CD4-positive, alpha-beta T cell (primary cell): ENCODE data around the gene ADPGK. TPM values are rescaled to one million over a fixed set of nuclear protein-coding genes. Genes with fewer than 3 reads are reported as not detected.
A peak's percentile ranks its signal among the peaks of the same experiment; 100 is the strongest.

Source experiments
- ATAC-seq: fragments of 200-7000 bp; cut with Tn5 transposase; one replicate; pipeline ENCODE4 v1.10.0; 2022; ENCODE audit warnings: mild to moderate bottlenecking; ENCODE audit not compliant: poor library complexity
- CTCF ChIA-PET: fragments of 350-600 bp; sonication (Branson Sonifier 250); formaldehyde crosslinking; loops from one replicate; lab custom pipeline; 2021; ENCODE audit warnings: antibody characterized with exemption, inconsistent platforms; lab: Charles Lee
- POLR2A ChIA-PET: fragments of 350-600 bp; sonication (Branson Sonifier 250); formaldehyde crosslinking; loops from one replicate; lab custom pipeline; 2021; ENCODE audit warnings: antibody characterized with exemption, inconsistent platforms; lab: Charles Lee
- DNase-seq, 14 experiments: peaks; one replicate each; pipeline ENCODE4 v3.0.0-alpha.2; 2013 to 2020; ENCODE audit warnings: mixed read lengths in 2 of 14
- H3K27ac ChIP-seq, 2 donors: one replicate each; pipeline versions ENCODE4 v1.5.1 to v1.7.0; 2013; ENCODE audit warnings: low read length in 2 of 2, low read depth in 1 of 2, mild to moderate bottlenecking in 1 of 2
- H3K27me3 ChIP-seq, 2 experiments: 1 replicate in 1 of 2; 2 replicates in 1 of 2; pipeline versions ENCODE4 v1.6.1 to v1.7.0; 2013; ENCODE audit warnings: low read length in 2 of 2, control low read depth in 1 of 2, mild to moderate bottlenecking in 1 of 2, moderate library complexity in 1 of 2; ENCODE audit not compliant: insufficient read depth in 2 of 2, control insufficient read depth in 1 of 2
- H3K36me3 ChIP-seq: one replicate; pipeline ENCODE4 v1.6.1; 2013; ENCODE audit warnings: low read length, control low read depth; ENCODE audit not compliant: insufficient read depth
- H3K4me1 ChIP-seq: one replicate; pipeline ENCODE4 v1.6.1; 2013; ENCODE audit warnings: low read length, control low read depth; ENCODE audit not compliant: insufficient read depth
- H3K4me3 ChIP-seq: one replicate; pipeline ENCODE4 v1.5.1; 2013; ENCODE audit warnings: mild to moderate bottlenecking, low read length, moderate library complexity
- H3K9me3 ChIP-seq, 2 experiments: 1 replicate in 1 of 2; 2 replicates in 1 of 2; pipeline versions ENCODE4 v1.6.1 to v1.7.0; 2013; ENCODE audit warnings: low read length in 2 of 2, mild to moderate bottlenecking in 2 of 2, control low read depth in 1 of 2, moderate library complexity in 1 of 2; ENCODE audit not compliant: control insufficient read depth in 1 of 2, insufficient read depth in 1 of 2
- H3K27ac Mint-ChIP-seq: one replicate; pipeline ENCODE4 v1.8.0; 2020; ENCODE audit warnings: mixed read lengths
- H3K27me3 Mint-ChIP-seq: one replicate; pipeline ENCODE4 v1.8.0; 2021; ENCODE audit warnings: mixed read lengths
- H3K36me3 Mint-ChIP-seq: one replicate; pipeline ENCODE4 v1.8.0; 2021; ENCODE audit warnings: low read depth, mixed read lengths
- H3K4me1 Mint-ChIP-seq: one replicate; pipeline ENCODE4 v1.8.0; 2021; ENCODE audit warnings: low read depth, mixed read lengths
- H3K4me3 Mint-ChIP-seq: one replicate; pipeline ENCODE4 v1.8.0; 2020; ENCODE audit warnings: mild to moderate bottlenecking, mixed read lengths
- H3K9me3 Mint-ChIP-seq: one replicate; pipeline ENCODE4 v1.8.0; 2020; ENCODE audit warnings: mixed read lengths
- intact Hi-C, 2 experiments: fragments of 100-400 bp; cut with DNase I in 1 of 2; cut with micrococcal nuclease in 1 of 2; formaldehyde crosslinking; loops; one replicate each; pipeline versions ENCODE4 v1.15.1 to v1.9.0; 2023 to 2025; cut with DNase I, micrococcal nuclease
- total RNA-seq, 174 experiments: library from RNA in 2 of 174; stranded (reverse) in 2 of 174; gene quantifications; one replicate each; pipeline ENCODE4 v1.2.3 and lab custom pipeline; 2021 to 2026
- TF ChIP-seq, protein P1 (sequence below): fragments of 200-600 bp; IDR thresholded peaks from one replicate; pipeline ENCODE4 v1.8.0; 2022; ENCODE audit warnings: antibody characterized with exemption, mild to moderate bottlenecking

The ADPGK gene
- total RNA-seq, 2 experiments from 2014 or later: 88.8 to 92.5 TPM

DNA sequence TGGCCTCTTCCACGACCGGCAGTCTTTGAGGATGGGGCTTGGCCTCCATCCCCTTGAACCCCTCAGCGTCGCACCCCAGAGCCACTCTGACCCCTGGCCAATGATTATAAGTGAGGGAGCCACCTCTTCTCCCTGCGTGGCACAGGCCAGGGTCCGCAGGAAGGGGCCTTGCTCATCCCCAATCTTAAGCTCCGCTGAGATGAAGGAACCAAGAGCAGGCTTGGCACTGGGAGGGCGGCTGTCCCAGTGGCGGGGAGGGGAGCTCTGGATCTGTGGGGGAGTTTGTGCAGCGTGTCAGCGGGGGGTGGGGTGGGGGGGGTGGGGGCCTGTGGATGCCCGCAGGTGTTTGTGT is 13.8 kb upstream of the ADPGK start:
- TF ChIP-seq, protein P1, sequence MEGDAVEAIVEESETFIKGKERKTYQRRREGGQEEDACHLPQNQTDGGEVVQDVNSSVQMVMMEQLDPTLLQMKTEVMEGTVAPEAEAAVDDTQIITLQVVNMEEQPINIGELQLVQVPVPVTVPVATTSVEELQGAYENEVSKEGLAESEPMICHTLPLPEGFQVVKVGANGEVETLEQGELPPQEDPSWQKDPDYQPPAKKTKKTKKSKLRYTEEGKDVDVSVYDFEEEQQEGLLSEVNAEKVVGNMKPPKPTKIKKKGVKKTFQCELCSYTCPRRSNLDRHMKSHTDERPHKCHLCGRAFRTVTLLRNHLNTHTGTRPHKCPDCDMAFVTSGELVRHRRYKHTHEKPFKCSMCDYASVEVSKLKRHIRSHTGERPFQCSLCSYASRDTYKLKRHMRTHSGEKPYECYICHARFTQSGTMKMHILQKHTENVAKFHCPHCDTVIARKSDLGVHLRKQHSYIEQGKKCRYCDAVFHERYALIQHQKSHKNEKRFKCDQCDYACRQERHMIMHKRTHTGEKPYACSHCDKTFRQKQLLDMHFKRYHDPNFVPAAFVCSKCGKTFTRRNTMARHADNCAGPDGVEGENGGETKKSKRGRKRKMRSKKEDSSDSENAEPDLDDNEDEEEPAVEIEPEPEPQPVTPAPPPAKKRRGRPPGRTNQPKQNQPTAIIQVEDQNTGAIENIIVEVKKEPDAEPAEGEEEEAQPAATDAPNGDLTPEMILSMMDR: no peak
- POLR2A ChIA-PET: interaction anchor here (0.6 kb wide), 1 partner anchor 19 kb away, joined by 3 read pairs; no protein-coding TSS in a partner anchor
- peak overlapping the region; percentile 66 for H3K4me3 ChIP-seq
- H3K9me3 Mint-ChIP-seq: no peaks in the 10 kb centered on the region
- H3K4me1 Mint-ChIP-seq: peaks cover 10% of the 10 kb centered on the region
- H3K27me3 ChIP-seq: peaks cover 6 to 8% of the 10 kb centered on the region in 2 experiments
- DNase-seq (no peak), ATAC-seq (no peak)
- no peak overlapping the region for H3K27ac Mint-ChIP-seq
- no peaks in the 10 kb centered on the region for H3K36me3 Mint-ChIP-seq
- intact Hi-C loops: loop anchor here (2.0 to 5.0 kb wide), 3 partner anchors 283 to 900 kb away; no protein-coding TSS in a partner anchor
- H3K4me1 ChIP-seq: peaks cover 11% of the 10 kb centered on the region
- H3K4me3 Mint-ChIP-seq: peak overlapping the region; percentile 79
- no peaks in the 10 kb centered on the region for H3K36me3 ChIP-seq
- no peaks in the 10 kb centered on the region for H3K9me3 ChIP-seq
- peaks cover 55% of the 10 kb centered on the region for H3K27me3 Mint-ChIP-seq
- H3K27ac ChIP-seq: no peak overlapping the region
- CTCF ChIA-PET: no interaction called here

GRCh38 chr15:72796515-72797337 is 13.2 kb upstream of the ADPGK start:
- peaks cover 11% of the 10 kb centered on the region for H3K4me1 ChIP-seq
- DNase-seq: peak in 12 of 14 experiments; percentile 17 to 74 (median 38)
- peak overlapping the region; percentile 66 for H3K4me3 ChIP-seq
- H3K4me3 Mint-ChIP-seq: peak overlapping the region; percentile 89
- no peaks in the 10 kb centered on the region for H3K9me3 Mint-ChIP-seq
- peak; percentile 81 for ATAC-seq
- H3K27ac ChIP-seq: no peak overlapping the region
- no peak overlapping the region for H3K27ac Mint-ChIP-seq
- intact Hi-C loops: loop anchor here (1.0 to 5.0 kb wide), 4 partner anchors 284 to 901 kb away; no protein-coding TSS in a partner anchor
- TF ChIP-seq, protein P1: peak; percentile 27
- POLR2A ChIA-PET: no interaction called here
- H3K27me3 Mint-ChIP-seq: peaks cover 49% of the 10 kb centered on the region
- H3K4me1 Mint-ChIP-seq: peaks cover 10% of the 10 kb centered on the region
- no peaks in the 10 kb centered on the region for H3K36me3 ChIP-seq
- CTCF ChIA-PET: interaction anchor here (0.6 kb wide), 1 partner anchor 73 kb away, joined by 3 read pairs; no protein-coding TSS in a partner anchor
- no peaks in the 10 kb centered on the region for H3K36me3 Mint-ChIP-seq
- H3K9me3 ChIP-seq: no peaks in the 10 kb centered on the region
- peaks cover 6 to 8% of the 10 kb centered on the region in 2 experiments for H3K27me3 ChIP-seq

- peak overlapping the region; percentile 89 for H3K4me3 Mint-ChIP-seq
- CTCF ChIA-PET: interaction anchor here (0.6 kb wide), 1 partner anchor 73 kb away, joined by 3 read pairs; no protein-coding TSS in a partner anchor
- intact Hi-C loops: loop anchor here (1.0 to 5.0 kb wide), 4 partner anchors 285 to 901 kb away; no protein-coding TSS in a partner anchor
- no peaks in the 10 kb centered on the region for H3K36me3 ChIP-seq
- peaks cover 11% of the 10 kb centered on the region for H3K4me1 ChIP-seq
- H3K4me3 ChIP-seq: peak overlapping the region; percentile 66
- TF ChIP-seq, protein P1: no peak
- DNase-seq: no peak
- POLR2A ChIA-PET: no interaction called here
- H3K4me1 Mint-ChIP-seq: peaks cover 10% of the 10 kb centered on the region
- H3K9me3 ChIP-seq: no peaks in the 10 kb centered on the region
- no peaks in the 10 kb centered on the region for H3K36me3 Mint-ChIP-seq
- H3K27ac ChIP-seq: no peak overlapping the region
- peaks cover 43% of the 10 kb centered on the region for H3K27me3 Mint-ChIP-seq
- peaks cover 2 to 5% of the 10 kb centered on the region in 2 experiments for H3K27me3 ChIP-seq
- H3K27ac Mint-ChIP-seq: no peak overlapping the region
- H3K9me3 Mint-ChIP-seq: no peaks in the 10 kb centered on the region
- ATAC-seq: no peak
These were observed 12.6 kb upstream of the ADPGK start for GRCh38 chr15:72796210-72796514.
